Measurements from ENCODE around the gene CBY3. TPM values are rescaled to one million over a fixed set of nuclear protein-coding genes. Genes with fewer than 3 reads are reported as not detected.
A peak's percentile ranks its signal among the peaks of the same experiment; 100 is the strongest.
"Not testable (repeated sequence)": the region's sequence is repeated elsewhere in the genome, so short reads cannot be mapped to it uniquely, and the experiment has no call there.

CBY3 gene
- total and polyA plus RNA-seq, 12 donors, result 0.10 to 0.11 TPM; not detected in 10

DNA sequence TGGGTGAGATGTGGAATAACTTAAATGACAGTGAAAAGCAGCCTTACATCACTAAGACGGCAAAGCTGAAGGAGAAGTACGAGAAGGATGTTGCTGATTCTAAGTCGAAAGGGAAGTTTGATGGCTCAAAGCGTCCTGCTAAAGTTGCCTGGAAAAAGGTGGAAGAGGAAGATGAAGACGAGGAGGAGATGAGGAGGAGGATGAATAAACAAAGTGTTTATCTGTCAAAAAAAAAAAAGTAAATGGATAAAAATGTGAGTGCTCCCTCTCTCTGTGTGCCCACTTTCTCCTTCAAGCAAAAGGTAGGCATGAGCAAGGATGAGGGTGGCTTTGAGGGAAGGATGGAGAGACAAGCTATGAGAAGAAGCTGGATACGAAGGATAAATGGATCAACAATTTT, 13.7 kb upstream of the CBY3 start:
- intact Hi-C loops (cut with DNase I), result no loop called here
- WGBS, 4 donors, result 82 to 88% (median 84%) methylated on average over 6 of the region's 6 CpGs
- no peak for DNase-seq
- no peak overlapping the region for H3K27ac ChIP-seq
- TF ChIP-seq, protein P1, sequence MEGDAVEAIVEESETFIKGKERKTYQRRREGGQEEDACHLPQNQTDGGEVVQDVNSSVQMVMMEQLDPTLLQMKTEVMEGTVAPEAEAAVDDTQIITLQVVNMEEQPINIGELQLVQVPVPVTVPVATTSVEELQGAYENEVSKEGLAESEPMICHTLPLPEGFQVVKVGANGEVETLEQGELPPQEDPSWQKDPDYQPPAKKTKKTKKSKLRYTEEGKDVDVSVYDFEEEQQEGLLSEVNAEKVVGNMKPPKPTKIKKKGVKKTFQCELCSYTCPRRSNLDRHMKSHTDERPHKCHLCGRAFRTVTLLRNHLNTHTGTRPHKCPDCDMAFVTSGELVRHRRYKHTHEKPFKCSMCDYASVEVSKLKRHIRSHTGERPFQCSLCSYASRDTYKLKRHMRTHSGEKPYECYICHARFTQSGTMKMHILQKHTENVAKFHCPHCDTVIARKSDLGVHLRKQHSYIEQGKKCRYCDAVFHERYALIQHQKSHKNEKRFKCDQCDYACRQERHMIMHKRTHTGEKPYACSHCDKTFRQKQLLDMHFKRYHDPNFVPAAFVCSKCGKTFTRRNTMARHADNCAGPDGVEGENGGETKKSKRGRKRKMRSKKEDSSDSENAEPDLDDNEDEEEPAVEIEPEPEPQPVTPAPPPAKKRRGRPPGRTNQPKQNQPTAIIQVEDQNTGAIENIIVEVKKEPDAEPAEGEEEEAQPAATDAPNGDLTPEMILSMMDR (IDR thresholded peaks at IDR 0.05), result no peak
- no peak for TF ChIP-seq POLR2A (IDR thresholded peaks at IDR 0.05)
- H3K36me3 ChIP-seq (replicated peaks in 1 of 2), result no peaks in the 10 kb centered on the region
- peaks cover 5 to 10% of the 10 kb centered on the region in 2 donors for H3K4me1 ChIP-seq (replicated peaks in 1 of 2)
- no peaks in the 10 kb centered on the region for H3K27me3 ChIP-seq
- H3K4me3 ChIP-seq, result no peak overlapping the region
- no peaks in the 10 kb centered on the region for H3K9me3 ChIP-seq (replicated peaks in 1 of 3)

DNA sequence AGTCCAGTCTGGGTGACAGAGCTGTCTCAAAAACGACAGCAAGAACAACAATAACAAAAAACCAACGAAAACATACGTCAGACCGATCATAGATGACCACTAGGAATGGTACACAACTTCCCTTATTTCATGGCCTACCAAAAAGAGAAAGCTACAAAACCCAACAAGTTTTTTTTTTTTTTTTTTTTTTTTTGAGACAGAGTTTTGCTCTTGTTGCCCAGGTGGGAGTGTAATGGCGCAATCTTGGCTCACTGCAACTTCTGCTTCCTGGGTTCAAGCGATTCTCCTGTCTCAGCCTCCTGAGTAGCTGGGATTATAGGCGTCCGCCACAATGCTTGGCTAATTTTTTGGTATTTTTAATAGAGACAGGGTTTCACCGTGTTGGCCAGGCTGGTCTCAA, 8.4 kb upstream of the CBY3 start:
- H3K36me3 ChIP-seq (replicated peaks in 1 of 2); H3K4me1 ChIP-seq (replicated peaks in 1 of 2); H3K27ac ChIP-seq; H3K4me3 ChIP-seq; H3K9me3 ChIP-seq (replicated peaks in 1 of 3); H3K27me3 ChIP-seq; DNase-seq; intact Hi-C loops (cut with DNase I): not testable (repeated sequence)
- WGBS, 4 donors, result 85 to 92% (median 87%) methylated on average over 9 of the region's 9 CpGs

DNA sequence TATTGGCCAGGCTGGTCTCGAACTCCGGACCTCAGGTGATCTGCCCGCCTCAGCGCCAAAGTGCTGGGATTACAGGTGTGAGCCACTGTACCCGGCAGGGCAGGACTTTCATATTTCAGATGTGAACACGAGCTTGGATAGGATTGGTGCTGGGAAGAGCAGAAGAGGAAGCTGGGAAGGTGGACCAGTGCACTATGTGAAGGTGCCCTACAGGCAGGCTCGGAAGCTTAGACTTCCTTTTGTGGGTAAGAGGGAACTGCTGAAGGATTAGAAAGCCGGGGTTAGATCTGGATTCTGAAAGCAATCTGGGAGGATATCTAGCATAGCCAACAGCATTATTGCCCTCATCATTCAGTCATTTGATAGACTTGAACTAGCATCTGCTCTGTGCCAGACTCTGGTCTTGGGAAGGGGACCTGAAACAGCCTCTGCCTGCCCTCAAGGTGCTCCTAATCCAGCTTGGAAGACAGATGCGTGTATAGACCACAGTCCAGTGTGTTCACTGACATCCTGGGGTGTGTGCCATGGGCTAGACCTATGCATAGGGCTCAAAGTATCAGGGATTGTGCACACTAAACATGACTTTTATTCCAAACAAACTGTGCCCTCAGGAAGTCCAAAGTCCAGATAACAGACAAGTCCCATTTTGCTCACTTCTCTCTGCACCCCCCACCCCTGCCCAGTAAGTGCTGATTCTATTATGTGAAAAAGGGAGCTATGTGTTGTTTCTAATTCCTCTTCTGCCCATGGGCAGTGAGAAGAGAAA, 637 bp downstream of the CBY3 start:
- Histone ChIP-seq H3K4me1 (replicated peaks in 1 of 2) (peaks cover 15 to 17% of the 10 kb centered on the region in 2 donors), H3K27me3 (no peaks in the 10 kb centered on the region), H3K27ac (no peak overlapping the region), H3K4me3 (no peak overlapping the region), H3K36me3 (replicated peaks in 1 of 2) (no peaks in the 10 kb centered on the region), H3K9me3 (replicated peaks in 1 of 3) (no peaks in the 10 kb centered on the region)
- TF ChIP-seq, protein P1 (IDR thresholded peaks at IDR 0.05), result no peak
- no peak for TF ChIP-seq POLR2A (IDR thresholded peaks at IDR 0.05)
- WGBS, 4 donors, result 88 to 94% (median 91%) methylated on average over 7 to 9 of the region's 9 CpGs
- no peak for DNase-seq
- intact Hi-C loops (cut with DNase I), result no loop called here

DNA sequence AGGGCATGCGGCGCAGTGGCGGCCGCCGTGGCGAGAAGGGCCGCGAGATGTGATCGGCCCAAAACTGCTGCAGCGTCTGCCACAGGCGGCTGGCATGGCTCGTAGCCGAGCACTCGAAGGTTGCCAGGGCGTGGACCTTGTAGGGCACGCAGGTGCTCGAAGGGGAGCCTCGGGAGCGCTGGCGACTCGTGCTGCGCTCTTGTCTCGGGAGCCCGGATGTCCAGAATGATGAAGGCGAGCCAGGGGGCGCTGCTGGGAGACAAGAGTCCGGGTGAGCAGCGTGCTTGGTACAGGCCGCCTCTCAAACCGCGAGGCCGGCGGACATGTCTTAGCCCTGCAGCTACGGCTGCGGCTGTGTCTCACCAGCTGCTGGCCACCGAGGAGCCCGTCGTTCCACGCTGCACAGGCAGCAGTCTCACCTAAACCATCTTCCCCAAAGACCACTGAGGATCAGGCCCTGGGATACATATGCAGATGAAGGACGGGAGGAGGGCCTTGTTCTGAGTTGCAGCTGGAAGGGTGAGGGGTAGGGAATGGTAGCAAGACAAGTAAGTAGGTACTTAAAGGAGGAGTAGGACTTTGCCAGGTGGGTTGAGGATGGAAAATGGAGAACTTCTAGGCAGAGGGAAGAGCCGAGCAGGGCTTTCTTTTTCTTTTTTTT, 1.7 kb downstream of the CBY3 start:
- 26 to 86% (median 47%) methylated on average over 3 to 41 of the region's 41 CpGs for WGBS, 4 donors
- peak; percentile 55 to 89 (median 66) for DNase-seq
- TF ChIP-seq, protein P1 (IDR thresholded peaks at IDR 0.05), result peak in 4 of 6 experiments; percentile 6 to 32 (median 24)
- TF ChIP-seq POLR2A (IDR thresholded peaks at IDR 0.05), result no peak
- Histone ChIP-seq H3K4me1 (replicated peaks in 1 of 2) (peaks cover 15 to 17% of the 10 kb centered on the region in 2 donors), H3K27me3 (no peaks in the 10 kb centered on the region), H3K9me3 (replicated peaks in 1 of 3) (no peaks in the 10 kb centered on the region), H3K4me3 (peak overlapping the region in 2 of 4 donors; percentile 40 to 66), H3K36me3 (replicated peaks in 1 of 2) (no peaks in the 10 kb centered on the region), H3K27ac (peak overlapping the region in 3 of 5 donors; percentile 6 to 88 (median 86))
- intact Hi-C loops (cut with DNase I), result no loop called here
